Upper lobe of right lung (tissue), 1 donor: ENCODE results near the gene CD300LD. TPM values are rescaled to one million over a fixed set of nuclear protein-coding genes. Genes with fewer than 3 reads are reported as not detected.

Source experiments
- ATAC-seq: fragments of 200-7000 bp; cut with Tn5 transposase; one replicate; pipeline ENCODE4 v1.9.1; 2020; ENCODE audit warnings: mild to moderate bottlenecking, moderate library complexity
- DNase-seq: peaks from one replicate; pipeline ENCODE4 v3.0.0-alpha.2; 2020
- H3K27ac ChIP-seq: fragments of 200-600 bp; one replicate; pipeline ENCODE4 v1.8.0; 2022
- H3K27me3 ChIP-seq: fragments of 200-600 bp; one replicate; pipeline ENCODE4 v1.8.0; 2022; ENCODE audit warnings: mild to moderate bottlenecking
- H3K36me3 ChIP-seq: fragments of 200-600 bp; one replicate; pipeline ENCODE4 v1.8.0; 2022
- H3K4me1 ChIP-seq: fragments of 200-600 bp; one replicate; pipeline ENCODE4 v1.8.0; 2022
- H3K4me3 ChIP-seq: fragments of 200-600 bp; one replicate; pipeline ENCODE4 v1.8.0; 2022; ENCODE audit warnings: mild to moderate bottlenecking
- H3K9me3 ChIP-seq: fragments of 200-600 bp; one replicate; pipeline ENCODE4 v1.8.0; 2022
- intact Hi-C: fragments of 100-400 bp; cut with DNase I; formaldehyde crosslinking; loops from one replicate; pipeline ENCODE4 v1.11.0; 2022
- total RNA-seq: library from RNA; stranded (reverse); fragmentation: NEBNext Ultra II Directional; extraction: Animal tissue kit (Norgen Biotek cat#: 25700); gene quantifications from one replicate; pipeline ENCODE4 v1.2.1, GENCODE V29; 2021
- TF ChIP-seq, protein P1 (sequence below): fragments of 200-600 bp; IDR thresholded peaks from one replicate; pipeline ENCODE4 v1.8.0; 2022; ENCODE audit warnings: antibody characterized with exemption
- donor health status: DM: no; HTN: yes; CAD: no; lungs with severe emphysema.

The CD300LD gene
- total RNA-seq, 1 donor from 2014 or later = not detected

DNA sequence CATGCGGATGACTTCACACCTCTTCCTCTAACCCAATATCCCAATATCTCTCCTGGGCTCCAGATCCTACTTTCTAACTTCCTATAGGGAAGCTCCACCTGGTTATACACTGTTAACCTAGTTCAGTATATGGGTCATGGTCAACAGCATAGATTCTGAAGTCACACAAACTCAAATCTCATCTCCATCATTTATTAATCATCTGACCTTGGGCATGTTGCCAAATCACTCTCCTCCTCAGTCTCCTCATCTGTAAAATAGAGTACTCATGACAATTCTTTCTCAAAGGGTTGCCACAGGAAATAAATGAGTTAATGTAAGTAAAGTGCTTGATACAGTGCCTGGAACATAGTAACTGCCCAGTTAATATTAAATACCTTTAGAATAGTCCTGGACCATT, 32.0 kb upstream of the CD300LD start:
- H3K27ac ChIP-seq = no peak overlapping the region
- H3K4me1 ChIP-seq = no peaks in the 10 kb centered on the region
- ATAC-seq (no peak), DNase-seq (no peak)
- peaks cover 5% of the 10 kb centered on the region for H3K27me3 ChIP-seq
- H3K36me3 ChIP-seq = no peaks in the 10 kb centered on the region
- no peaks in the 10 kb centered on the region for H3K9me3 ChIP-seq
- TF ChIP-seq, protein P1, sequence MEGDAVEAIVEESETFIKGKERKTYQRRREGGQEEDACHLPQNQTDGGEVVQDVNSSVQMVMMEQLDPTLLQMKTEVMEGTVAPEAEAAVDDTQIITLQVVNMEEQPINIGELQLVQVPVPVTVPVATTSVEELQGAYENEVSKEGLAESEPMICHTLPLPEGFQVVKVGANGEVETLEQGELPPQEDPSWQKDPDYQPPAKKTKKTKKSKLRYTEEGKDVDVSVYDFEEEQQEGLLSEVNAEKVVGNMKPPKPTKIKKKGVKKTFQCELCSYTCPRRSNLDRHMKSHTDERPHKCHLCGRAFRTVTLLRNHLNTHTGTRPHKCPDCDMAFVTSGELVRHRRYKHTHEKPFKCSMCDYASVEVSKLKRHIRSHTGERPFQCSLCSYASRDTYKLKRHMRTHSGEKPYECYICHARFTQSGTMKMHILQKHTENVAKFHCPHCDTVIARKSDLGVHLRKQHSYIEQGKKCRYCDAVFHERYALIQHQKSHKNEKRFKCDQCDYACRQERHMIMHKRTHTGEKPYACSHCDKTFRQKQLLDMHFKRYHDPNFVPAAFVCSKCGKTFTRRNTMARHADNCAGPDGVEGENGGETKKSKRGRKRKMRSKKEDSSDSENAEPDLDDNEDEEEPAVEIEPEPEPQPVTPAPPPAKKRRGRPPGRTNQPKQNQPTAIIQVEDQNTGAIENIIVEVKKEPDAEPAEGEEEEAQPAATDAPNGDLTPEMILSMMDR = no peak
- no peak overlapping the region for H3K4me3 ChIP-seq
- intact Hi-C loops = no loop called here

DNA sequence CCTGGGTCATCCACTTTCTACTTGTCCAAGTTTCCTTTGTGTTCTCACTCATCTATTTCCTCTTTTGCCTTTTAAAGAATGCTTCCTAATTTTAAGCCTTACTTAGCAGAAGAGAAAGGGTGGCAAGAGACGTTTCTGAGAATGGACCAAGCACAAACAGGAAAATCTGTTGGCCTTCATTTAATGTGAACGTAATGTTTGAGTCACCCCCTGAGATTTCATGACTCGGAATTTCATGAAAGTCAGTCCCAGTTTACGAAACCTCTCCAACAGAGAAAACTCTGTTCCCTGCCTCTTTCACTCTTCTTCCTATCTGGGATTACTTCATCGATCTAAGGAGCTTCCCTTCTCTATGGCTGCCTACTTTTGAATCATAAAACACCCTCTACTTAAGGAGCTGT, 31.6 kb upstream of the CD300LD start, which contains the start of gene CD300E:
Gene CD300E, minus strand, starts transcription at position 46 of the 401 bp plus-strand sequence. CDS start 117 bp downstream, outside the sequence.
- TF ChIP-seq, protein P1 = no peak

DNA sequence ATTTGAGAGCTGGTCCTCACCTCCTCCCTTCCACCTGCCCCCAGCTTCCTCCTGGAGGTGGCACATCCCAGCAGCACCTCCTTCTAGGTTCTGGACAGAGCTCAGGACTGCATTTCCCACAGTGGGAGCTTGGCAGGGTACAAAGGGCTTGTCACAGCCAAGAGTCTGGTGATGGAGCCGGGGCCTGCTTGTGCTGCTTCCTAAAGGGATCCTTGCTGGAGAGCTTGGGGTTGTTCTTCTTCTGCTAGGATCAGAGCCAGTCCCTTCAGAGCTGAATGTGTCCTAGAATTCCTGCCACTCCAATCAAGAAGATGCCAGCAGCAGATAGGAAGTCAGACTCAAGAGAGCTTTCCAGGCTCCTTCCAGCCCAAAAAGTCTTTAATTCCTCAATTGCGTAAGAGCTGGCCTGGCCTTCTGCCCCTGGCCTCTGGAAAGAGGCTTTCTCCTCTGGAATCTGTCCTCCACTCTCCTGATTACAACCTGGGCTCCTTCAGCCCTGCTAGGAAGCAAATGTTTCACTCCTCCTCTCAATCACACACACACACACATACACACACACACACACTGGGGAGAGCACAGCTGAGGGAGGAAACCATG, 27.1 kb upstream of the CD300LD start:
- H3K27me3 ChIP-seq = peaks cover 17% of the 10 kb centered on the region
- DNase-seq (no peak), ATAC-seq (no peak)
- no peaks in the 10 kb centered on the region for H3K36me3 ChIP-seq
- H3K4me3 ChIP-seq = no peak overlapping the region
- H3K9me3 ChIP-seq = no peaks in the 10 kb centered on the region
- TF ChIP-seq, protein P1 = no peak
- H3K4me1 ChIP-seq = no peaks in the 10 kb centered on the region
- H3K27ac ChIP-seq = no peak overlapping the region
- intact Hi-C loops = no loop called here

More for the DNA sequence above, 31.6 kb upstream of the CD300LD start, which contains the start of gene CD300E:
- H3K27ac ChIP-seq = no peak within 1 kb of the TSS
- peak; percentile 72 for ATAC-seq
- intact Hi-C loops = no loop called here
- H3K27me3 ChIP-seq = peaks cover 4% of the 10 kb centered on the region
- H3K4me1 ChIP-seq = no peaks in the 10 kb centered on the region
- H3K36me3 ChIP-seq = no peaks in the 10 kb centered on the region
- no peak for DNase-seq
- H3K4me3 ChIP-seq = no peak within 1 kb of the TSS
- H3K9me3 ChIP-seq = no peaks in the 10 kb centered on the region

DNA sequence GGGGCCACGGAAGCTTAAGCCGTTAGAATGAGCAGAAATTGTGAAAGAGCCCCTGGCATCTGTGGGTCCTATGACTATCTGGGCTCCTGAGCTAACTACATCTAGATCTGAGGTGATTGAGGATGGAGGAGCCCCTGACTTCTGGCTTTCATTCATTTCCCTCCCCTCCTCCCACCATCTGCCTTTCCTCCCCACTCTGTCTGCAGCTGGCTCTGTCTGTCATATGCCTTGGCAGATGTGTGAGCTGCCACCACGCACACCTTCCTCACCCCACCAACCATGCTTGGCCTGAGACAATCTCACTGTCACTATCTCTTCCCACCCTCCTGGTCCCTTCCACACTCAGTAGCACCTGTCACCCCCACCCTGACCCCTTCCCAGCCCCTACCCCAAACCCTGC, 26.4 kb upstream of the CD300LD start:
- no peaks in the 10 kb centered on the region for H3K36me3 ChIP-seq
- no peak for ATAC-seq
- no peak overlapping the region for H3K27ac ChIP-seq
- intact Hi-C loops = no loop called here
- TF ChIP-seq, protein P1 = no peak
- no peak for DNase-seq
- no peaks in the 10 kb centered on the region for H3K4me1 ChIP-seq
- peaks cover 18% of the 10 kb centered on the region for H3K27me3 ChIP-seq
- no peaks in the 10 kb centered on the region for H3K9me3 ChIP-seq
- no peak overlapping the region for H3K4me3 ChIP-seq

DNA sequence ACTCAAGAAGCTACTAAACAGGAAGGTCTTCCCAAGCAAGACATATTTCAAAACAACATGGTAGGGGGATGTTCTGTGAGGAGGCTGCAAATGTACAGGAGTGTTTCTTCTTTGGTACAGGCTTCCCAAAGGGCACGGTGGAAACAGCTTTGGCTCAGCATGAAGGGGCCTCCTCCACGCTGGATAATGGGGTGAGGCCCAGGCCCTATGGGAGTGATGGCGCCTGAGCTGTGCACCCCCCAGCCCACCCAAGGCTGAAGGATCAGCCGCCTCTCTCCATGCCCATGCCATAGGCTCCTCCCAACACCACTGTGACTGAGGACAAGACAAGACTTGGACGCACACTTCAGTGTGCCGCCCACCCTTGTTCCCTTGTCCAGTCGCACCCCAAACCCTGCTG, 24.6 kb upstream of the CD300LD start:
- intact Hi-C loops = no loop called here
- no peaks in the 10 kb centered on the region for H3K36me3 ChIP-seq
- peaks cover 18% of the 10 kb centered on the region for H3K27me3 ChIP-seq

More for the DNA sequence above, 24.6 kb upstream of the CD300LD start:
- no peak for DNase-seq
- H3K9me3 ChIP-seq = no peaks in the 10 kb centered on the region
- TF ChIP-seq, protein P1 = no peak
- no peak overlapping the region for H3K4me3 ChIP-seq
- H3K27ac ChIP-seq = no peak overlapping the region
- ATAC-seq = no peak
- no peaks in the 10 kb centered on the region for H3K4me1 ChIP-seq
